H1 (cell line): ENCODE data around the gene UHRF1. TPM values are rescaled to one million over a fixed set of nuclear protein-coding genes. Genes with fewer than 3 reads are reported as not detected.

ENCODE experiments used
- CTCF ChIA-PET: fragments of 300-600 bp; sonication (Branson Sonifier 250); formaldehyde crosslinking; loops from one replicate; lab custom pipeline; 2021; ENCODE audit not compliant: partially characterized antibody; lab: Charles Lee
- POLR2A ChIA-PET: fragments of 300-600 bp; sonication (Branson Sonifier 250); formaldehyde crosslinking; loops from one replicate; lab custom pipeline; 2021; ENCODE audit warnings: inconsistent platforms; ENCODE audit not compliant: partially characterized antibody; lab: Charles Lee
- DNase-seq, 2 experiments: peaks; one replicate each; pipeline versions ENCODE4 v3.0.0 to v3.0.0-alpha.2; 2010 to 2022; ENCODE audit warnings: low spot score in 2 of 2, low read depth in 1 of 2, mixed read lengths in 1 of 2
- FAIRE-seq: peaks from 2 replicates; lab custom pipeline; 2011; peaks lifted over from hg19 to GRCh38; lab: Jason Lieb, UNC
- H2AFZ ChIP-seq: 2 replicates; pipeline ENCODE4 v1.8.1; 2012; ENCODE audit warnings: low read length, inconsistent platforms
- H2AK5ac ChIP-seq: 2 replicates; pipeline ENCODE4 v1.6.1; 2013; ENCODE audit warnings: low read depth, low read length
- H2BK120ac ChIP-seq: replicated peaks from 2 replicates; pipeline ENCODE3; 2013; ENCODE audit warnings: low read depth, low read length, inconsistent platforms
- H2BK12ac ChIP-seq: 2 replicates; pipeline ENCODE4 v1.6.1; 2013; ENCODE audit warnings: low read depth, low read length
- H2BK15ac ChIP-seq: 2 replicates; pipeline ENCODE4 v1.6.1; 2013; ENCODE audit warnings: low read length
- H2BK20ac ChIP-seq: 2 replicates; pipeline ENCODE4 v1.6.1; 2013; ENCODE audit warnings: low read length
- H2BK5ac ChIP-seq: 2 replicates; pipeline ENCODE4 v1.6.1; 2013; ENCODE audit warnings: low read depth, low read length
- H3K14ac ChIP-seq: 2 replicates; pipeline ENCODE4 v1.6.1; 2013; ENCODE audit warnings: inconsistent platforms; ENCODE audit not compliant: insufficient read length
- H3K18ac ChIP-seq: 2 replicates; pipeline ENCODE4 v1.6.1; 2013; ENCODE audit warnings: low read length; ENCODE audit errors: extremely low read depth
- H3K23ac ChIP-seq: 2 replicates; pipeline ENCODE4 v1.6.1; 2013; ENCODE audit warnings: inconsistent platforms; ENCODE audit not compliant: insufficient read length
- H3K23me2 ChIP-seq: 2 replicates; pipeline ENCODE4 v1.6.1; 2013; ENCODE audit warnings: low read depth, low read length
- H3K27ac ChIP-seq: 2 replicates; pipeline ENCODE4 v1.6.1; 2011; ENCODE audit warnings: low read depth, low read length, inconsistent platforms
- H3K27me3 ChIP-seq, 4 experiments: replicated peaks in 1 of 4; 1 replicate in 1 of 4; 2 replicates in 3 of 4; pipeline versions ENCODE4 v1.6.1 to v1.8.1; 2011 to 2013; ENCODE audit warnings: low read length in 3 of 4, mild to moderate bottlenecking in 3 of 4, inconsistent platforms in 2 of 4, mixed read lengths in 2 of 4, moderate library complexity in 1 of 4; ENCODE audit not compliant: control insufficient read depth in 3 of 4, insufficient read depth in 3 of 4; ENCODE audit errors: extremely low read depth in 1 of 4
- H3K36me3 ChIP-seq, 4 experiments: 2 replicates each; pipeline versions ENCODE4 v1.6.1 to v1.8.1; 2011 to 2013; ENCODE audit warnings: mild to moderate bottlenecking in 4 of 4, low read length in 3 of 4, moderate library complexity in 2 of 4, control low read depth in 1 of 4, inconsistent platforms in 1 of 4; ENCODE audit not compliant: insufficient read depth in 4 of 4, control insufficient read depth in 2 of 4
- H3K4ac ChIP-seq: replicated peaks from 2 replicates; pipeline ENCODE3; 2013; ENCODE audit warnings: low read length, low read depth, mixed read lengths, inconsistent platforms; ENCODE audit not compliant: insufficient read length
- H3K4me1 ChIP-seq, 4 experiments: replicated peaks in 1 of 4; 1 replicate in 1 of 4; 2 replicates in 3 of 4; pipeline versions ENCODE4 v1.6.1 to v1.8.1; 2011 to 2013; ENCODE audit warnings: low read length in 3 of 4, inconsistent platforms in 2 of 4, mixed read lengths in 1 of 4; ENCODE audit not compliant: insufficient read depth in 4 of 4, control insufficient read depth in 3 of 4
- H3K4me2 ChIP-seq, 2 experiments: 2 replicates each; pipeline versions ENCODE4 v1.6.1 to v1.8.1; 2011 to 2013; ENCODE audit warnings: low read depth in 2 of 2, low read length in 2 of 2, control low read depth in 1 of 2, inconsistent platforms in 1 of 2, mild to moderate bottlenecking in 1 of 2; ENCODE audit not compliant: insufficient read depth in 1 of 2
- H3K4me3 ChIP-seq, 4 experiments: fragments of 200-600, 300-600 bp in 1 of 4; sonication (generic), shearing (Covaris generic), sonication (Bioruptor Twin) in 1 of 4; 2 replicates each; pipeline versions ENCODE4 v1.5.1 to v1.8.1; 2011 to 2016; ENCODE audit warnings: low read length in 4 of 4, low read depth in 3 of 4, control low read depth in 2 of 4, inconsistent platforms in 2 of 4, mild to moderate bottlenecking in 2 of 4, mixed read lengths in 1 of 4, moderate library complexity in 1 of 4; ENCODE audit not compliant: insufficient read depth in 2 of 4; ENCODE audit errors: extremely low read depth in 1 of 4
- H3K56ac ChIP-seq: replicated peaks from 2 replicates; pipeline ENCODE3; 2013; ENCODE audit warnings: low read depth, mild to moderate bottlenecking, mixed read lengths, low read length, inconsistent platforms; ENCODE audit not compliant: insufficient read length
- H3K79me1 ChIP-seq: 2 replicates; pipeline ENCODE4 v1.6.1; 2013; ENCODE audit warnings: low read depth, low read length, control low read depth
- H3K79me2 ChIP-seq, 2 experiments: 2 replicates each; pipeline versions ENCODE4 v1.6.1 to v1.8.1; 2012 to 2013; ENCODE audit warnings: low read length in 2 of 2, mild to moderate bottlenecking in 2 of 2, inconsistent platforms in 1 of 2; ENCODE audit not compliant: insufficient read depth in 2 of 2, control insufficient read depth in 1 of 2
- H3K9ac ChIP-seq, 4 experiments: replicated peaks in 1 of 4; 1 replicate in 1 of 4; 2 replicates in 3 of 4; pipeline versions ENCODE4 v1.6.1 to v1.8.1; 2011 to 2013; ENCODE audit warnings: low read depth in 3 of 4, low read length in 3 of 4, control low read depth in 2 of 4, mild to moderate bottlenecking in 2 of 4, moderate library complexity in 2 of 4, inconsistent platforms in 1 of 4; ENCODE audit errors: extremely low read depth in 1 of 4
- H3K9me3 ChIP-seq, 2 experiments: 2 replicates each; pipeline versions ENCODE4 v1.6.1 to v1.8.1; 2012 to 2013; ENCODE audit warnings: mild to moderate bottlenecking in 2 of 2, moderate library complexity in 2 of 2, control low read depth in 1 of 2, inconsistent platforms in 1 of 2, low read depth in 1 of 2, low read length in 1 of 2, mixed read lengths in 1 of 2; ENCODE audit not compliant: insufficient read depth in 2 of 2
- H4K20me1 ChIP-seq, 2 experiments: replicated peaks in 1 of 2; 2 replicates each; pipeline versions ENCODE3 to v1.8.1; 2011 to 2013; ENCODE audit warnings: inconsistent platforms in 2 of 2, low read length in 2 of 2, mild to moderate bottlenecking in 1 of 2; ENCODE audit not compliant: insufficient read depth in 2 of 2, control insufficient read depth in 1 of 2
- H4K5ac ChIP-seq: 2 replicates; pipeline ENCODE4 v1.6.1; 2013; ENCODE audit warnings: low read length, low read depth, mixed read lengths, inconsistent platforms; ENCODE audit not compliant: insufficient read length
- H4K8ac ChIP-seq: 2 replicates; pipeline ENCODE4 v1.8.0; 2013; ENCODE audit warnings: mild to moderate bottlenecking, moderate library complexity, low read length, inconsistent platforms; ENCODE audit not compliant: insufficient read depth; ENCODE audit errors: extremely low read depth
- H4K91ac ChIP-seq: replicated peaks from 2 replicates; pipeline ENCODE3; 2013; ENCODE audit warnings: low read length, mixed read lengths, inconsistent platforms; ENCODE audit not compliant: insufficient read length
- E2F6 ChIP-seq: IDR thresholded peaks from 2 replicates; pipeline ENCODE4 v1.6.1; 2012; ENCODE audit warnings: inconsistent platforms
- SP1 ChIP-seq: IDR thresholded peaks from 2 replicates; pipeline ENCODE4 v1.6.1; 2011; ENCODE audit warnings: low read depth, low read length
- WGBS, 2 experiments: shearing (Covaris generic) in 1 of 2; methylation state at CpG; one replicate each; pipeline versions ENCODE4 v1.1.6 to v1.1.7; 2013 to 2015; ENCODE audit warnings: low lambda C conversion rate in 2 of 2, mixed read lengths in 2 of 2, inconsistent platforms in 1 of 2, low coverage in 1 of 2, missing lambda C conversion rate in 1 of 2; ENCODE audit not compliant: insufficient replicate concordance in 2 of 2, insufficient coverage in 1 of 2, insufficient read length in 1 of 2; ENCODE audit errors: extremely low coverage in 1 of 2, missing lambda C conversion rate in 1 of 2; 5-methylcytosine and 5-hydroxymethylcytosine counted together
- polyA plus RNA-seq, 7 experiments: library from polyadenylated mRNA; depleted of rRNA in 3 of 7; stranded (reverse) in 5 of 7; unstranded in 2 of 7; fragments of >200 nt in 5 of 7; fragments of 200-250 nt in 2 of 7; gene quantifications; 1 replicate in 5 of 7; 2 replicates in 1 of 7; 4 replicates in 1 of 7; pipeline versions ENCODE4 v1.2.1 to v1.2.3, GENCODE V29; 2011 to 2013; ENCODE audit warnings: missing spikeins in 2 of 7, mixed read lengths in 2 of 7
- total RNA-seq: library from RNA; stranded (reverse); fragmentation: NEBNext Ultra II Directional; extraction: Animal tissue kit (Norgen Biotek cat#: 25700); gene quantifications from 2 replicates; pipeline ENCODE4 v1.2.1, GENCODE V29; 2021

The UHRF1 gene
- total and polyA plus RNA-seq, 2 of the 8 experiments (the other 6 are each of a cell fraction or from before 2014, with no cell fraction given) = 14.7 to 65.8 TPM

GRCh38 chr19:4908781-4909155 lies 533 bp upstream of the UHRF1 start:
- Histone ChIP-seq H3K9ac (peak overlapping the region in 2 of 4 experiments; percentile 6 to 81; a peak in 2 of 7 replicates), H3K4me1 (peaks cover 0 to 14% (median 11%) of the 10 kb centered on the region in 4 experiments; a peak in 6 of 7 replicates), H3K4me2 (peak overlapping the region; percentile 75 to 79), H4K8ac (peak overlapping the region; percentile 90; the same call in 1 of the 2 replicates), H2BK12ac (peak overlapping the region; percentile 75; the same call in 1 of the 2 replicates), H4K5ac (no peak overlapping the region), H3K27me3 (no peaks in the 10 kb centered on the region; a peak in 1 of 7 replicates), H2AFZ (no peak overlapping the region), H2BK5ac (no peak overlapping the region), H3K36me3 (peaks cover 4 to 15% (median 6%) of the 10 kb centered on the region in 4 experiments; a peak in 5 of 8 replicates), H3K4ac (peak overlapping the region; percentile 46), H3K79me1 (0 out of 2 replicates have a peak, but pooled peaks cover 2% of the 10 kb centered on the region), H2BK120ac (no peak overlapping the region), H3K4me3 (peak overlapping the region in 3 of 4 experiments; percentile 46 to 83 (median 60); a peak in 3 of 8 replicates), H2BK20ac (no peak overlapping the region), H4K20me1 (peaks cover 3 to 11% of the 10 kb centered on the region in 2 experiments), H2AK5ac (0 out of 2 replicates have a peak overlapping the region, but pooled peaks have one; percentile 11), H3K27ac (no peak overlapping the region), H3K56ac (no peak overlapping the region), H2BK15ac (no peak overlapping the region; the same call in 1 of the 2 replicates), H3K23me2 (peaks cover 8% of the 10 kb centered on the region), H3K18ac (no peak overlapping the region; the same call in 1 of the 2 replicates), H3K79me2 (peaks cover 0 to 30% of the 10 kb centered on the region in 2 experiments; a peak in 2 of 4 replicates), H3K23ac (no peak overlapping the region), H3K14ac (no peak overlapping the region), H4K91ac (peak overlapping the region; percentile 3), H3K9me3 (no peaks in the 10 kb centered on the region)
- FAIRE-seq (no peak), DNase-seq (peak in 1 of 2 experiments; percentile 58)
- POLR2A ChIA-PET = interaction anchor here (2.0 kb wide), 1 partner anchor 123 kb away, joined by 4 read pairs; no protein-coding TSS in a partner anchor
- 81% methylated on average over 15 of the region's 15 CpGs; no CpG with 5 or more reads in 1 of the 2 experiments for WGBS, 2 experiments
- TF ChIP-seq SP1 = no peak
- TF ChIP-seq E2F6 = peak; percentile 91
- CTCF ChIA-PET = interaction anchor here (0.5 to 1.2 kb wide), 6 partner anchors 9 to 57 kb away, joined by 3 to 5 read pairs (median 3); no protein-coding TSS in a partner anchor
